ENCODE results near the gene RANBP17. TPM values are rescaled to one million over a fixed set of nuclear protein-coding genes. Genes with fewer than 3 reads are reported as not detected.
A peak's percentile ranks its signal among the peaks of the same experiment; 100 is the strongest.

Gene RANBP17
- total RNA-seq, 1 donor from 2014 or later: 32.8 TPM

- H3K36me3 Mint-ChIP-seq (ENCODE audit: insufficient read depth): peaks cover 2% of the 10 kb centered on the region
- no peak for DNase-seq (ENCODE audit: low spot score, unreplicated experiment)
- H3K4me3 Mint-ChIP-seq (ENCODE audit: low read depth): no peak overlapping the region
- H3K27me3 Mint-ChIP-seq: peaks cover 35% of the 10 kb centered on the region
- TF ChIP-seq CTCF (IDR thresholded peaks at IDR 0.05; ENCODE audit: unreplicated experiment): no peak
- H3K9me3 Mint-ChIP-seq (ENCODE audit: low read depth): no peaks in the 10 kb centered on the region
- H3K27ac Mint-ChIP-seq: no peak overlapping the region
- H3K4me1 Mint-ChIP-seq (ENCODE audit: low read depth): no peaks in the 10 kb centered on the region
These were observed 437.4 kb downstream of the RANBP17 start for GRCh38 chr5:171299228-171299627.

GRCh38 chr5:171299851-171300250 lies 438.0 kb downstream of the RANBP17 start:
- Mint-ChIP-seq H3K4me3 (ENCODE audit: low read depth) (no peak overlapping the region), H3K27ac (no peak overlapping the region), H3K36me3 (ENCODE audit: insufficient read depth) (no peaks in the 10 kb centered on the region), H3K27me3 (peaks cover 39% of the 10 kb centered on the region), H3K9me3 (ENCODE audit: low read depth) (no peaks in the 10 kb centered on the region), H3K4me1 (ENCODE audit: low read depth) (no peaks in the 10 kb centered on the region)
- TF ChIP-seq CTCF (IDR thresholded peaks at IDR 0.05; ENCODE audit: unreplicated experiment): no peak
- DNase-seq (ENCODE audit: low spot score, unreplicated experiment): no peak

- Mint-ChIP-seq H3K4me3 (ENCODE audit: low read depth) (no peak overlapping the region), H3K27ac (no peak overlapping the region), H3K4me1 (ENCODE audit: low read depth) (no peaks in the 10 kb centered on the region), H3K9me3 (ENCODE audit: low read depth) (no peaks in the 10 kb centered on the region), H3K27me3 (peaks cover 44% of the 10 kb centered on the region), H3K36me3 (ENCODE audit: insufficient read depth) (no peaks in the 10 kb centered on the region)
- DNase-seq (ENCODE audit: low spot score, unreplicated experiment): no peak
- no peak for TF ChIP-seq CTCF (IDR thresholded peaks at IDR 0.05; ENCODE audit: unreplicated experiment)
These were observed 438.5 kb downstream of the RANBP17 start for GRCh38 chr5:171300358-171300757.

GRCh38 chr5:171306166-171306565 lies 444.3 kb downstream of the RANBP17 start:
- DNase-seq (ENCODE audit: low spot score, unreplicated experiment): no peak
- Mint-ChIP-seq H3K36me3 (ENCODE audit: insufficient read depth) (no peaks in the 10 kb centered on the region), H3K27ac (no peak overlapping the region), H3K4me3 (ENCODE audit: low read depth) (no peak overlapping the region), H3K4me1 (ENCODE audit: low read depth) (peaks cover 2% of the 10 kb centered on the region), H3K27me3 (peaks cover 88% of the 10 kb centered on the region), H3K9me3 (ENCODE audit: low read depth) (no peaks in the 10 kb centered on the region)
- TF ChIP-seq CTCF (IDR thresholded peaks at IDR 0.05; ENCODE audit: unreplicated experiment): no peak

GRCh38 chr5:171306781-171307591 lies 445.2 kb downstream of the RANBP17 start:
- Mint-ChIP-seq H3K4me3 (ENCODE audit: low read depth) (no peak overlapping the region), H3K27me3 (peaks cover 86% of the 10 kb centered on the region), H3K36me3 (ENCODE audit: insufficient read depth) (no peaks in the 10 kb centered on the region), H3K4me1 (ENCODE audit: low read depth) (peaks cover 2% of the 10 kb centered on the region), H3K27ac (peak overlapping the region; percentile 8), H3K9me3 (ENCODE audit: low read depth) (no peaks in the 10 kb centered on the region)
- no peak for TF ChIP-seq CTCF (IDR thresholded peaks at IDR 0.05; ENCODE audit: unreplicated experiment)
- DNase-seq (ENCODE audit: low spot score, unreplicated experiment): no peak

All from progenitor cell of endocrine pancreas (in vitro differentiated cells).